Testis (tissue), 5 donors: Measurements from ENCODE around the gene ARMCX2. TPM values are rescaled to one million over a fixed set of nuclear protein-coding genes. Genes with fewer than 3 reads are reported as not detected.

Source experiments
- DNase-seq: peaks from one replicate; pipeline ENCODE4 v3.0.0-alpha.2; 2019
- H3K27ac ChIP-seq, 2 donors: fragments of 200-600 bp; sonication (generic); one replicate each; pipeline ENCODE4 v1.5.1; 2019
- H3K27me3 ChIP-seq: fragments of 200-600 bp; sonication (generic); one replicate; pipeline ENCODE4 v1.5.1; 2019
- H3K36me3 ChIP-seq: fragments of 200-600 bp; sonication (generic); one replicate; pipeline ENCODE4 v1.5.1; 2017; ENCODE audit warnings: low read depth; ENCODE audit errors: missing control alignments
- H3K4me1 ChIP-seq: fragments of 200-600 bp; sonication (generic); one replicate; pipeline ENCODE4 v1.5.1; 2019
- H3K4me3 ChIP-seq, 2 donors: fragments of 200-600 bp; sonication (generic); one replicate each; pipeline ENCODE4 v1.5.1; 2017 to 2019
- H3K9me3 ChIP-seq: fragments of 200-600 bp; sonication (generic); one replicate; pipeline ENCODE4 v1.5.1; 2017
- POLR2A ChIP-seq: fragments of 450-650 bp; IDR thresholded peaks from one replicate; pipeline ENCODE4 v1.6.1; 2017; ENCODE audit warnings: antibody characterized with exemption, mild to moderate bottlenecking, moderate library complexity
- WGBS, 2 donors: methylation state at CpG; one replicate each; pipeline ENCODE4 v1.1.5; 2018; 5-methylcytosine and 5-hydroxymethylcytosine counted together
- intact Hi-C: fragments of 100-400 bp; cut with DNase I; formaldehyde crosslinking; loops from one replicate; pipeline ENCODE4 v1.15.1; 2023; ENCODE audit warnings: low total_unique reads
- long read RNA-seq, 2 donors: transcript quantifications; one replicate each; lab custom pipeline, GENCODE V29; 2026
- polyA plus RNA-seq: library from polyadenylated mRNA; stranded (reverse); fragments of 350-450 nt; fragmentation: Illumina TruSeq; extraction: RNeasy Lipid Tissue Mini Kit (QIAGEN cat#74804); gene quantifications from one replicate; pipeline ENCODE4 v1.2.3, GENCODE V29; 2014; ENCODE audit warnings: low read depth, low replicate concordance; ENCODE audit not compliant: insufficient read depth
- total RNA-seq, 2 donors: library from RNA; depleted of rRNA; stranded (reverse); fragments of >200 nt; gene quantifications; one replicate each; pipeline ENCODE4 v1.2.3, GENCODE V29; 2016
- TF ChIP-seq, protein P1 (sequence below), 3 experiments: fragments of 450-650 bp in 2 of 3; fragments of 200-600 bp in 1 of 3; sonication (generic) in 1 of 3; IDR thresholded peaks; one replicate each; pipeline ENCODE4 v1.5.1; 2016 to 2019; ENCODE audit warnings: antibody characterized with exemption in 3 of 3, mild to moderate bottlenecking in 2 of 3, moderate library complexity in 1 of 3

ARMCX2 gene
- total RNA-seq: 10 to 100 TPM; 16.1 to 19.2 TPM
- 17.7 TPM for polyA plus RNA-seq
- long read RNA-seq, donor 1, partial matches to known transcripts: 0 of 6 reads
- long read RNA-seq, donor 1, other reads (novel, unspliced or antisense): 0 of 6 reads
- long read RNA-seq, donor 2: 0 reads

DNA sequence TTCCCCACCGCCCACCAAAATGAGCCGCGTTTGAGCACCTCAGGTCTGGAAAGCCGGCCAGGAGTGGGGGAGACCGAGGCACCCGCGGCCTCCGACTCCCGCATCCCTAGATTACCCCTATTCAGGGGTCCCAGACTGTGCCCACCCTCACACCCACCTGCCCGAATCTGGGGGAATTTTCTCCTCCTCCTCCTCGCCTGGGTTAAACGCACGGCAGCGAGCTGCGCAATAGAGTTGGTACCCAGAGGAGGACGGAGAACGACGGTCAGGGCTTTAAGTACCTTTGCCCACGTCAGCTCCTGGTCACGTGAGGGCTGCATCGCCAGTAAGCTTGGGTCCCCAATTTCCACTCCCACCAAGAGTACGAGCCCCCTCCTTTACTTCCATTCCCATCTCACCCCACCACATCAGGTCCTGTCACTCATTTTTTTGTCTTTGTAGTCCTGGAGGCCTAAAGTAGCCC is at the start of gene ARMCX2:
ARMCX2 (minus strand) TSS at position 250 of the 463 bp plus-strand sequence. CDS start 2,262 bp downstream, outside the sequence.
- Histone ChIP-seq H3K9me3 (no peaks in the 10 kb centered on the region), H3K4me3 (peak within 1 kb of the TSS; percentile 53 to 68), H3K27ac (peak within 1 kb of the TSS; percentile 78 to 79), H3K4me1 (no peaks in the 10 kb centered on the region), H3K36me3 (no peaks in the 10 kb centered on the region), H3K27me3 (no peaks in the 10 kb centered on the region)
- intact Hi-C loops: no loop called here
- peak; percentile 63 for DNase-seq
- TF ChIP-seq, protein P1, sequence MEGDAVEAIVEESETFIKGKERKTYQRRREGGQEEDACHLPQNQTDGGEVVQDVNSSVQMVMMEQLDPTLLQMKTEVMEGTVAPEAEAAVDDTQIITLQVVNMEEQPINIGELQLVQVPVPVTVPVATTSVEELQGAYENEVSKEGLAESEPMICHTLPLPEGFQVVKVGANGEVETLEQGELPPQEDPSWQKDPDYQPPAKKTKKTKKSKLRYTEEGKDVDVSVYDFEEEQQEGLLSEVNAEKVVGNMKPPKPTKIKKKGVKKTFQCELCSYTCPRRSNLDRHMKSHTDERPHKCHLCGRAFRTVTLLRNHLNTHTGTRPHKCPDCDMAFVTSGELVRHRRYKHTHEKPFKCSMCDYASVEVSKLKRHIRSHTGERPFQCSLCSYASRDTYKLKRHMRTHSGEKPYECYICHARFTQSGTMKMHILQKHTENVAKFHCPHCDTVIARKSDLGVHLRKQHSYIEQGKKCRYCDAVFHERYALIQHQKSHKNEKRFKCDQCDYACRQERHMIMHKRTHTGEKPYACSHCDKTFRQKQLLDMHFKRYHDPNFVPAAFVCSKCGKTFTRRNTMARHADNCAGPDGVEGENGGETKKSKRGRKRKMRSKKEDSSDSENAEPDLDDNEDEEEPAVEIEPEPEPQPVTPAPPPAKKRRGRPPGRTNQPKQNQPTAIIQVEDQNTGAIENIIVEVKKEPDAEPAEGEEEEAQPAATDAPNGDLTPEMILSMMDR (IDR thresholded peaks at IDR 0.05): no peak
- peak; percentile 17 for TF ChIP-seq POLR2A
- WGBS, 2 donors: 0 to 1% methylated on average over 4 to 14 of the region's 22 CpGs

DNA sequence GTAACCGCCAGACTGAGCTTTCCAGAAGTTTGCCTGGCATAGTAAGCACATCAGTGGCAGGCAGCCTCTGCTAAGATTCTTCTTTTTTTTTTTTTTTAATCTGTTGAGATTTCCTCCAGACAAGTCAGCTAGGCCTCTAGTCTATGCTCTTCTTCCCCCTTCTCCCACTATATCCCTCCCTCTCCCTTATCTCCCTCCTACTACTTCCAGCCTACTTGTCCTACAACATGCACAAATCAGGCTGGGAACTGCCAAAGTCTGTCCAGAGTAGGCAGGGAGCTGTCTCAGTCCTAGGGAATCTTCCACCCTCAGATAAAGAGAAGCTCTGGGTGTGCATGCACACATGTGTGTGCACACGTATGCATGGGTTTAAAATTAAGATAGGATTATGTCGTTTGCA is 49.7 kb upstream of the ARMCX2 start:
- WGBS, 2 donors: 75 to 78% methylated on average over 3 of the region's 3 CpGs
- H3K36me3 ChIP-seq: no peaks in the 10 kb centered on the region
- H3K27ac ChIP-seq: no peak overlapping the region
- intact Hi-C loops: no loop called here
- no peak overlapping the region for H3K4me3 ChIP-seq
- no peaks in the 10 kb centered on the region for H3K9me3 ChIP-seq
- H3K27me3 ChIP-seq: no peaks in the 10 kb centered on the region
- TF ChIP-seq, protein P1 (IDR thresholded peaks at IDR 0.05): no peak
- no peak for TF ChIP-seq POLR2A
- no peaks in the 10 kb centered on the region for H3K4me1 ChIP-seq
- no peak for DNase-seq

DNA sequence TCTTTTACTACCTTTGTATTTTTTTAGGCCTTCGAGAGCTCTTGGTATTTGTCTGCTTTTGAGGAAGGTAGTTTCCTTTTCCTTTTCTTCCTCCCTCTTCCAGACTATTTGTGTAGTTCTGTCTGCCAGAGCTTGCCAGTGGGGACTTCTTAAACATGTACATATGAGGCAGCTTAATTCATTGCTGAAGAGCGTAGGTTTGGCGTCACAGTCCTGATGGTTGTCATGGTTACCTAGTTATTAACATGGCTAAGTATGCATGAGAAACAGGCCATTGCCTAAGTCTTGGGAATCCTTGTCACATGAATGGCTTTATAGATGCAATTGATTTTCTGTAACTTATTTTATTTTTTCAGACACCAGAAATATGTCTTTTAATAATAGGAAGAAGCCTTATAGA is 48.5 kb upstream of the ARMCX2 start:
- no peak for DNase-seq

DNA sequence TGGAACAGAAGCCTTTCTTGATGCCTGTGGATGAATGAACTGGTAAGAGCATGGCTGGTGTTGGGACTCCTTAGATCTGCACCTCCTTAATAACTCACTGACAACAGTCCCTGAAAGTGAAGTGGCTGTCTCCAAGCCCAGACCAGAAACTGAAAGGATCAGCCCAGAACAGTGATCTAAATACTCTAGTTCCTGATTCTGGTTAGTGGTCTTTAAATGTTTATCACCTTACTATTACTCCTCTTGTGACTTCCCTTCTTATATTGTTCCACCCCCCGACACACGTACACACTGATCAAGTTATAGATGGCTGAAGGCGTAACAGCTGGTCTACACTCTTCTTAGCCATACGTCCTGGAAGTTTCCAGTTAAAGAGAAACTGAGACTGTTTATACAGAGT is 33.8 kb upstream of the ARMCX2 start:
- TF ChIP-seq, protein P1 (IDR thresholded peaks at IDR 0.05): no peak
- TF ChIP-seq POLR2A: no peak
- WGBS, 2 donors: 78 to 82% methylated on average over 4 of the region's 4 CpGs
- no peaks in the 10 kb centered on the region for H3K27me3 ChIP-seq
- no peaks in the 10 kb centered on the region for H3K36me3 ChIP-seq
- intact Hi-C loops: no loop called here
- no peaks in the 10 kb centered on the region for H3K4me1 ChIP-seq
- no peaks in the 10 kb centered on the region for H3K9me3 ChIP-seq
- no peak overlapping the region for H3K27ac ChIP-seq
- no peak for DNase-seq
- H3K4me3 ChIP-seq: no peak overlapping the region

More for the DNA sequence above, 48.5 kb upstream of the ARMCX2 start:
- 72 to 76% methylated on average over 3 of the region's 3 CpGs for WGBS, 2 donors
- intact Hi-C loops: no loop called here
- Histone ChIP-seq H3K27ac (no peak overlapping the region), H3K36me3 (no peaks in the 10 kb centered on the region), H3K4me3 (no peak overlapping the region), H3K9me3 (no peaks in the 10 kb centered on the region), H3K4me1 (no peaks in the 10 kb centered on the region), H3K27me3 (no peaks in the 10 kb centered on the region)
- no peak for TF ChIP-seq POLR2A
- TF ChIP-seq, protein P1 (IDR thresholded peaks at IDR 0.05): no peak

DNA sequence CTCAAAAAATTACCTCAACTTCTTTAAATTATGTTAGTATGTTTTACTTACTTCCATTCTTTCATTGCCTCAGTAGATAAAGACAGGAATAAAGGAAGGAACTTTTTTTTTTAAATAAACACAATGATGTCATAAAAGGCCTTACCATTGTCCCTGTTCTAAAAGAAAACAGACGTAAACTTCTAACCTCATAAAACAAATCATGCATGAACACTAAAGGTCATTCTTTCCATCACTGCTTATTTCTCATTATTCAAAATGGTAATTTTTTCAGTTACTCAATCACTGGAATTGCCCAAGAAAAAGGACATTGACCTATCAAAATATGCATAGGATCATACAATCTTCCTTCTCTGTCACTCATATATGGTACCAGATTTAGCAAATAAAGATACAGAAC is 32.2 kb upstream of the ARMCX2 start:
- Histone ChIP-seq H3K27ac (no peak overlapping the region), H3K4me1 (no peaks in the 10 kb centered on the region), H3K4me3 (no peak overlapping the region), H3K27me3 (no peaks in the 10 kb centered on the region), H3K36me3 (no peaks in the 10 kb centered on the region), H3K9me3 (no peaks in the 10 kb centered on the region)
- TF ChIP-seq, protein P1 (IDR thresholded peaks at IDR 0.05): no peak
- no peak for TF ChIP-seq POLR2A
- intact Hi-C loops: no loop called here
- WGBS, 2 donors: 61 to 65% methylated on average over 1 of the region's 1 CpG
- no peak for DNase-seq
